ENCODE data around the gene RPL36AL. TPM values are rescaled to one million over a fixed set of nuclear protein-coding genes. Genes with fewer than 3 reads are reported as not detected.
"Not testable (repeated sequence)": the region's sequence is repeated elsewhere in the genome, so short reads cannot be mapped to it uniquely, and the experiment has no call there.

Gene RPL36AL
- total RNA-seq, 1 donor from 2014 or later = 194 TPM

- Histone ChIP-seq H3K4me2 (ENCODE audit: low read length) (peak overlapping the region; percentile 99), H3K79me2 (ENCODE audit: insufficient read depth, low read length) (peaks cover 88% of the 10 kb centered on the region), H4K20me1 (ENCODE audit: insufficient read depth, low read length) (peaks cover 70% of the 10 kb centered on the region), H3K9ac (ENCODE audit: low read length) (peak overlapping the region; percentile 98), H3K27ac (ENCODE audit: low read depth, low read length) (peak overlapping the region; percentile 90), H3K9me3 (ENCODE audit: insufficient read depth, low read depth, low read length) (no peaks in the 10 kb centered on the region), H3K27me3 (ENCODE audit: insufficient read depth, low read length) (no peaks in the 10 kb centered on the region), H3K4me3 (ENCODE audit: insufficient read depth, low read depth, low read length) (peak overlapping the region; percentile 98), H3K4me1 (ENCODE audit: insufficient read depth, low read length) (peaks cover 38% of the 10 kb centered on the region), H2AFZ (ENCODE audit: low read depth, low read length) (peak overlapping the region; percentile 79), H3K36me3 (ENCODE audit: insufficient read depth, low read length) (peaks cover 16% of the 10 kb centered on the region)
- peaks cover 9% of the 10 kb centered on the region for H3K36me3 Mint-ChIP-seq (ENCODE audit: low read depth, unreplicated experiment)
- peak overlapping the region; percentile 98 for H3K4me3 Mint-ChIP-seq (ENCODE audit: unreplicated experiment)
- DNase-seq (ENCODE audit: low read depth) = peak; percentile 35
- no peak for TF ChIP-seq EZH2 (IDR thresholded peaks at IDR 0.05; ENCODE audit: insufficient read depth, low read length)
- no peak for TF ChIP-seq CTCF (IDR thresholded peaks at IDR 0.05; ENCODE audit: insufficient read depth, low read depth, low read length)
- no peaks in the 10 kb centered on the region for H3K9me3 Mint-ChIP-seq (ENCODE audit: unreplicated experiment)
- H3K27me3 Mint-ChIP-seq (ENCODE audit: low read depth, unreplicated experiment) = no peaks in the 10 kb centered on the region
- H3K27ac Mint-ChIP-seq (ENCODE audit: unreplicated experiment) = peak overlapping the region; percentile 77
- no peak for FAIRE-seq
- H3K4me1 Mint-ChIP-seq (ENCODE audit: low read depth, unreplicated experiment) = peaks cover 30% of the 10 kb centered on the region
Measured at GRCh38 chr14:49621114-49621881, 872 bp upstream of the RPL36AL start.

GRCh38 chr14:49619730-49620129, 696 bp downstream of the RPL36AL start:
- peaks cover 30% of the 10 kb centered on the region for H3K4me1 Mint-ChIP-seq (ENCODE audit: low read depth, unreplicated experiment)
- H3K27ac ChIP-seq (ENCODE audit: low read depth, low read length) = peak overlapping the region; percentile 98
- H4K20me1 ChIP-seq (ENCODE audit: insufficient read depth, low read length) = peaks cover 67% of the 10 kb centered on the region
- no peaks in the 10 kb centered on the region for H3K27me3 ChIP-seq (ENCODE audit: insufficient read depth, low read length)
- FAIRE-seq (no peak), DNase-seq (ENCODE audit: low read depth) (no peak)
- TF ChIP-seq EZH2 (IDR thresholded peaks at IDR 0.05; ENCODE audit: insufficient read depth, low read length) = no peak
- no peak for TF ChIP-seq CTCF (IDR thresholded peaks at IDR 0.05; ENCODE audit: insufficient read depth, low read depth, low read length)
- H2AFZ ChIP-seq (ENCODE audit: low read depth, low read length) = no peak overlapping the region
- peaks cover 9% of the 10 kb centered on the region for H3K36me3 Mint-ChIP-seq (ENCODE audit: low read depth, unreplicated experiment)
- H3K4me1 ChIP-seq (ENCODE audit: insufficient read depth, low read length) = peaks cover 38% of the 10 kb centered on the region
- H3K27me3 Mint-ChIP-seq (ENCODE audit: low read depth, unreplicated experiment) = no peaks in the 10 kb centered on the region
- peak overlapping the region; percentile 98 for H3K9ac ChIP-seq (ENCODE audit: low read length)
- H3K4me3 ChIP-seq (ENCODE audit: insufficient read depth, low read depth, low read length) = peak overlapping the region; percentile 98
- peaks cover 76% of the 10 kb centered on the region for H3K79me2 ChIP-seq (ENCODE audit: insufficient read depth, low read length)
- H3K36me3 ChIP-seq (ENCODE audit: insufficient read depth, low read length) = peaks cover 13% of the 10 kb centered on the region
- no peaks in the 10 kb centered on the region for H3K9me3 Mint-ChIP-seq (ENCODE audit: unreplicated experiment)
- H3K9me3 ChIP-seq (ENCODE audit: insufficient read depth, low read depth, low read length) = no peaks in the 10 kb centered on the region
- peak overlapping the region; percentile 99 for H3K4me2 ChIP-seq (ENCODE audit: low read length)
- H3K4me3 Mint-ChIP-seq (ENCODE audit: unreplicated experiment) = peak overlapping the region; percentile 98
- peak overlapping the region; percentile 98 for H3K27ac Mint-ChIP-seq (ENCODE audit: unreplicated experiment)

- not testable (repeated sequence) for H3K36me3 Mint-ChIP-seq (ENCODE audit: low read depth, unreplicated experiment)
Measured at GRCh38 chr14:49619273-49619672, 1.2 kb downstream of the RPL36AL start.

More at GRCh38 chr14:49619273-49619672, 1.2 kb downstream of the RPL36AL start:
- not testable (repeated sequence) for DNase-seq (ENCODE audit: low read depth); H2AFZ ChIP-seq (ENCODE audit: low read depth, low read length); H3K9me3 Mint-ChIP-seq (ENCODE audit: unreplicated experiment); H3K27me3 ChIP-seq (ENCODE audit: insufficient read depth, low read length); H3K27me3 Mint-ChIP-seq (ENCODE audit: low read depth, unreplicated experiment); H3K9me3 ChIP-seq (ENCODE audit: insufficient read depth, low read depth, low read length); FAIRE-seq
- H3K27ac ChIP-seq (ENCODE audit: low read depth, low read length) = peak overlapping the region; percentile 98
- H3K4me3 ChIP-seq (ENCODE audit: insufficient read depth, low read depth, low read length) = peak overlapping the region; percentile 98
- peaks cover 30% of the 10 kb centered on the region for H3K4me1 Mint-ChIP-seq (ENCODE audit: low read depth, unreplicated experiment)
- H3K79me2 ChIP-seq (ENCODE audit: insufficient read depth, low read length) = peaks cover 71% of the 10 kb centered on the region
- H3K36me3 ChIP-seq (ENCODE audit: insufficient read depth, low read length) = peaks cover 13% of the 10 kb centered on the region
- H3K4me3 Mint-ChIP-seq (ENCODE audit: unreplicated experiment) = peak overlapping the region; percentile 98
- peak overlapping the region; percentile 98 for H3K27ac Mint-ChIP-seq (ENCODE audit: unreplicated experiment)
- H3K4me1 ChIP-seq (ENCODE audit: insufficient read depth, low read length) = peaks cover 37% of the 10 kb centered on the region
- H4K20me1 ChIP-seq (ENCODE audit: insufficient read depth, low read length) = peaks cover 64% of the 10 kb centered on the region
- peak overlapping the region; percentile 98 for H3K9ac ChIP-seq (ENCODE audit: low read length)
- H3K4me2 ChIP-seq (ENCODE audit: low read length) = peak overlapping the region; percentile 99

All from astrocyte (in vitro differentiated cells and primary cell).